Measurements from ENCODE around the gene NMT1. TPM values are rescaled to one million over a fixed set of nuclear protein-coding genes. Genes with fewer than 3 reads are reported as not detected.

Gene NMT1
- total and polyA plus RNA-seq, 4 donors, result 37.7 to 120 (median 48.9) TPM

DNA sequence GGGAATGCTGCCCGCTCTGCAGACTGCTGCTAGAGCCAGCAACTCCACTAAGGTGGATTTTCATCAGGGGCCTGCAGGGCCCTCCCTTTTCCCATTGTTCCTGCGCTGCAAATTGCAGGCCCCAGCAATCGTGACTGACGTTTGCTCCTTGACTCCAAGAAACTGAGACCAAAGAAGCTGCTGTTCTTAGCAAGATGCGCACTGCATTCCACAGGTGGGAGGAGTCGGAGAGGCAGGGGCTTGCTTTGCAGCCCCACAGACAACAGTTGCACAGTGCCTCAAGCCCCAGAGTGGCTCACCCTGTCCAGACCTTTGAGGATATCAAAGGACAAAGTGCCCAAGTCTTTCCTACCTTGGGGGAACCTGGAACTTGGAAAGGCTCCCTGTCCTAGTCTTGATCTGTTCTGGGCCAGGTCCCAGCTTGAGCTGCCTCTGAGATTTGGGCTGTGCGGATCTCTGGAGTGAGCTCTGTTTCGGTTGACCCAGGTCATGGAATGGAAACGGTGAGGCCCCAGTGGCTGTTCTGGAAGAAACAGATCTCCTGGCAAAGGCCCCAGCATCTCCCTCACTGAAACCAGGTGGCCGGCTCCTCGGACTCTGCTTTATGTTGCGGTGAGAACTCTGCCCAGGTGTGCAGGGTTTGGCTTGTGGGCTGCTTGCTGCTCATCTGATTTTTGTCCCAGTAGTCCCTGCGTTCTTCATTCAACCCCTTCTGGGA, 46.3 kb downstream of the NMT1 start:
- Histone ChIP-seq H3K27ac (ENCODE audit: low read depth in 1 of 2, low read length in 1 of 2) (no peak overlapping the region), H3K4me1 (ENCODE audit: control insufficient read depth in 5 of 5, insufficient read depth in 5 of 5, low read length in 5 of 5) (peaks cover 0 to 2% (median 0%) of the 10 kb centered on the region in 5 donors), H3K27me3 (ENCODE audit: control insufficient read depth in 3 of 3, insufficient read depth in 3 of 3, low read length in 2 of 3) (no peaks in the 10 kb centered on the region), H3K9me3 (ENCODE audit: control insufficient read depth in 4 of 4, insufficient read depth in 3 of 4, low read length in 3 of 4) (no peaks in the 10 kb centered on the region), H3K9ac (ENCODE audit: insufficient read depth in 1 of 2, low read length in 2 of 2) (no peak overlapping the region), H3K4me3 (no peak overlapping the region), H3K36me3 (ENCODE audit: control insufficient read depth in 4 of 4, insufficient read depth in 4 of 4, low read length in 4 of 4) (peaks cover 0 to 59% (median 29%) of the 10 kb centered on the region in 4 donors)
- no peak for ATAC-seq (ENCODE audit: insufficient read depth, low FRiP score)
- WGBS, 2 donors, result 87 to 90% methylated on average over 13 of the region's 13 CpGs
- DNase-seq, result no peak
- TF ChIP-seq, protein P1, sequence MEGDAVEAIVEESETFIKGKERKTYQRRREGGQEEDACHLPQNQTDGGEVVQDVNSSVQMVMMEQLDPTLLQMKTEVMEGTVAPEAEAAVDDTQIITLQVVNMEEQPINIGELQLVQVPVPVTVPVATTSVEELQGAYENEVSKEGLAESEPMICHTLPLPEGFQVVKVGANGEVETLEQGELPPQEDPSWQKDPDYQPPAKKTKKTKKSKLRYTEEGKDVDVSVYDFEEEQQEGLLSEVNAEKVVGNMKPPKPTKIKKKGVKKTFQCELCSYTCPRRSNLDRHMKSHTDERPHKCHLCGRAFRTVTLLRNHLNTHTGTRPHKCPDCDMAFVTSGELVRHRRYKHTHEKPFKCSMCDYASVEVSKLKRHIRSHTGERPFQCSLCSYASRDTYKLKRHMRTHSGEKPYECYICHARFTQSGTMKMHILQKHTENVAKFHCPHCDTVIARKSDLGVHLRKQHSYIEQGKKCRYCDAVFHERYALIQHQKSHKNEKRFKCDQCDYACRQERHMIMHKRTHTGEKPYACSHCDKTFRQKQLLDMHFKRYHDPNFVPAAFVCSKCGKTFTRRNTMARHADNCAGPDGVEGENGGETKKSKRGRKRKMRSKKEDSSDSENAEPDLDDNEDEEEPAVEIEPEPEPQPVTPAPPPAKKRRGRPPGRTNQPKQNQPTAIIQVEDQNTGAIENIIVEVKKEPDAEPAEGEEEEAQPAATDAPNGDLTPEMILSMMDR (IDR thresholded peaks at IDR 0.05; ENCODE audit: control extremely low read depth, extremely low read depth), result no peak

DNA sequence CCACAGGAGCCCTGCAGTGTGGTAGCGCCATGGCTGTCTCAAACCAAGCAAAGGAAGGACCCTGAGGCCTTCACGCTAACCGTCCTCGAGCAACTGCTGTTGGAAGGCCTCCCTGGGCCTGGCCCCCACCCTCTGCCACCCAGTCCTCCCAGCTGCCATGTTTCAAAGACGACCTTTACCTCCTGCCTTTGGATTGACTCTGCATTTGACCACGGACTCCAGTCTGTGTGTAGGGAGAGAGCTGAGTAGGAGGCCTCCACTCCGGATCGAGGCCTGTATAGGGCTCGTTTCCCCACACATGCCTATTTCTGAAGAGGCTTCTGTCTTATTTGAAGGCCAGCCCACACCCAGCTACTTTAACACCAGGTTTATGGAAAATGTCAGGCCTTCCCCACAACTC, 46.9 kb downstream of the NMT1 start:
- H3K36me3 ChIP-seq (ENCODE audit: control insufficient read depth in 4 of 4, insufficient read depth in 4 of 4, low read length in 4 of 4), result peaks cover 0 to 54% (median 24%) of the 10 kb centered on the region in 4 donors
- TF ChIP-seq, protein P1 (IDR thresholded peaks at IDR 0.05; ENCODE audit: control extremely low read depth, extremely low read depth), result no peak
- no peaks in the 10 kb centered on the region for H3K27me3 ChIP-seq (ENCODE audit: control insufficient read depth in 3 of 3, insufficient read depth in 3 of 3, low read length in 2 of 3)
- H3K27ac ChIP-seq (ENCODE audit: low read depth in 1 of 2, low read length in 1 of 2), result no peak overlapping the region
- ATAC-seq (ENCODE audit: insufficient read depth, low FRiP score), result no peak
- 77 to 78% methylated on average over 9 of the region's 9 CpGs for WGBS, 2 donors
- no peak overlapping the region for H3K4me3 ChIP-seq
- H3K4me1 ChIP-seq (ENCODE audit: control insufficient read depth in 5 of 5, insufficient read depth in 5 of 5, low read length in 5 of 5), result peaks cover 0 to 2% (median 0%) of the 10 kb centered on the region in 5 donors
- DNase-seq, result no peak
- H3K9ac ChIP-seq (ENCODE audit: insufficient read depth in 1 of 2, low read length in 2 of 2), result no peak overlapping the region
- H3K9me3 ChIP-seq (ENCODE audit: control insufficient read depth in 4 of 4, insufficient read depth in 3 of 4, low read length in 3 of 4), result no peaks in the 10 kb centered on the region

DNA sequence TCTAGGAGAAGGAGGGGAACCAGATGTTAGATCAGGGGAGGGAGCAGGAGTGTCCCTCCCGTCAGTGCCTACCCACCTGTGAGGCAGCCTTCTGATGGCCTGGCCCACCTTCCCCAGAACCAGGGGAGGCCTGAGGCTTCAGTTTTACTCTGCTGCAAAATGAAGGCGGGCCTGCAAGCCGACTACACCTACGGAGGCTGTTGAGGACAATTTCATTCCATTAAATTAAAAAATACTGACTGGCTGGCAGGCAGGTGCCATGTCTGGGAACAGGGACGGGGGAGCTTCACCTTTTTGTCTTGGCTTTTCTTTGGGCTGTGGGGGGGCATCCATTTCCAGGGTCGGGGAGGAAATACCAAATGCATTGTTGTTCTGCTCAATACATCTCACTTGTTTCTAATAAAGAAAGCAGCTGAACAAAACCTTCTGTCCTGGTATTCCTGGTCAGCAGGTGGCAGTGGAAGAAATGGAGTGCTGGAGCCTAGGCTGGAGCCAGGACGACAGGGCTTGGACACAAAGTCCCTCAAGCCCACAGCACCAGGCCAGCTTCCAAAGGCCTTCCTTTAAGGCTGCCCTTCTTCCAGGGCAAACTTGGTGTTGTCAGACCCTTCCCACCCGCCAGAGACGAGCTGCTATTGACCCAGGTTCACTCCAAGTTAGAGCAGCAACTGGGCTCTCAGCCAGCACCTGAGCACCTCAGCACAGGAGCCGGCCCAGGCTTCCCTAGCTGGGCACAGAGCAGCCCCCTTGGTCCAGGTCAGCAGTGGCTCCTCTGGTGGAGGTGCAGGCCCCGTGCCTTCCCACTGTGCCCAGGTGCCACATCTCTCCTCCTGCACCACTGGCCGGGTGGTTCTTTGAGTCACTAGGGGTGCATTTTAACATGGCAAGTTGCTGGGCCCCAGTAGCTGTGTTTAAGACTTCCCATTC, 47.7 kb downstream of the NMT1 start:
- no peaks in the 10 kb centered on the region for H3K9me3 ChIP-seq (ENCODE audit: control insufficient read depth in 4 of 4, insufficient read depth in 3 of 4, low read length in 3 of 4)
- H3K36me3 ChIP-seq (ENCODE audit: control insufficient read depth in 4 of 4, insufficient read depth in 4 of 4, low read length in 4 of 4), result peaks cover 0 to 48% (median 18%) of the 10 kb centered on the region in 4 donors
- H3K27me3 ChIP-seq (ENCODE audit: control insufficient read depth in 3 of 3, insufficient read depth in 3 of 3, low read length in 2 of 3), result no peaks in the 10 kb centered on the region
- no peak overlapping the region for H3K4me3 ChIP-seq
- no peak overlapping the region for H3K9ac ChIP-seq (ENCODE audit: insufficient read depth in 1 of 2, low read length in 2 of 2)
- ATAC-seq (ENCODE audit: insufficient read depth, low FRiP score) (no peak), DNase-seq (no peak)
- WGBS, 2 donors, result 70 to 85% methylated on average over 12 of the region's 12 CpGs
- peaks cover 0 to 2% (median 0%) of the 10 kb centered on the region in 5 donors for H3K4me1 ChIP-seq (ENCODE audit: control insufficient read depth in 5 of 5, insufficient read depth in 5 of 5, low read length in 5 of 5)
- no peak overlapping the region for H3K27ac ChIP-seq (ENCODE audit: low read depth in 1 of 2, low read length in 1 of 2)
- TF ChIP-seq, protein P1 (IDR thresholded peaks at IDR 0.05; ENCODE audit: control extremely low read depth, extremely low read depth), result no peak

Measured in lung (tissue), 12 donors.